Activated CD4-positive, CD25-positive, alpha-beta regulatory T cell treated with anti-CD3 and anti-CD28 coated beads, Interleukin-2, amount 50 U/mL, for 72 hours (primary cell): ENCODE data around the gene ANKRD34B.
"Not testable (repeated sequence)": the region's sequence is repeated elsewhere in the genome, so short reads cannot be mapped to it uniquely, and the experiment has no call there.

ENCODE experiments used
- DNase-seq: peaks from one replicate; pipeline ENCODE4 v3.0.0; 2021

The ANKRD34B gene

DNA sequence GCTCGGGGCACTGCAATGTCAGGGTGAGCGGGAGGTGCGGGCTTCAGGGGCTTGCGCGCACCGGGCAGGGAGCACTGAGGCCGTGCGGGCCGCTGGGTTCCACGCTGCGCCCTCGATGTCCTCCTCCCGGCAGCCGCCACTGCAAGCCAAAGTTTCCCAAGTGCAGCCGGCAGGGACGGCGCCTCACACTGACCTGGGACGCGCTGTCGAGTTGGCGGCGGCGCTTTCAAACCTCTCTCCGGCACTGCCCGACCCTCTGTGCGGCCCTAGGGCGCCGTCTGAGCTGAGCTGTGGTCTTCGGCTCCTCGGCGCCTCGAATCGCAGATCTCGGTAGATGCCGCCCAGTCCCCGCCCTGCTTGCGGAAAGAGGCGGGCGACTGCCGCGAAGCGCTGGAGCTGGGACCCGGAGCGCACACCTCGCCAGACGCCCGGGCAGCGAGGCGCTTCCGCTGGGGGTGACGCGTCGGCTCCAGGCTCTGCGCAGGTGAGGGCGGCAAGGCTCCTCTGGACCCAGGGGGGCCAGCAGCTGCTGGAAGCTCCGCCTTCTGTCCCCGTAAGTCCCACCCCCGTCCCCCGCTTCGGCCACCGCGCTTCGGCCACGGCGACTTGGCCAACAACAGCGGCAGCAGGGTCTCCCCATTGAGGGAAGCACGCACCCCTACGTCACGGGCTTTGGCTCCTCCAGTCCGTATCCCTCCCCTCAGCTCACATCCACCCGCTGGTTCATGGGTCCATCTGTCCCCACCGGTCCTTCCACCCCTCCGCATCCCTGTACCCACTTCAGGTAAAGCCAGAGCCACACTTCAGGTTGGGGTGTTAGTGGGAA, at the start of gene ANKRD34B:
ANKRD34B (minus strand) TSS at position 320 of the 826 bp plus-strand sequence. CDS start 10,261 bp downstream, outside the sequence.
- DNase-seq, result no peak

DNA sequence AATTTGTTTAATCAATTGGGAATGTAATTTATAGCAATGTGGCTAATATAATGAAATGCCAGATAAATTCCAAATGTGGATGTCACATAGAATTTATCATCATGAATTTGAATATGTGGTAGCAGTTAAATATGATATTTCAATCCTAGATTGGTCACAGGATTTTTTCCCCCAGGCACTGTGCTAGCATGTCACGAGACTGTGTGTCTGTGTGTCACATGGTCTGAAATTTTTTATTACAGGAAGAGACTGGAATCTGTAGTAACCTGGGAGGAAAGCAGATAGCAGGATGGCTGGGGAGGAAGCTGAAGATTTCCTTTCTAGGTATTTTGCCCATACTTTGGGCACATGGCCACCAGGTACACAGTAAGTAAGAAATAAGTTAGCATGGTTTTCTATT, 49.0 kb upstream of the ANKRD34B start:
- no peak for DNase-seq

DNA sequence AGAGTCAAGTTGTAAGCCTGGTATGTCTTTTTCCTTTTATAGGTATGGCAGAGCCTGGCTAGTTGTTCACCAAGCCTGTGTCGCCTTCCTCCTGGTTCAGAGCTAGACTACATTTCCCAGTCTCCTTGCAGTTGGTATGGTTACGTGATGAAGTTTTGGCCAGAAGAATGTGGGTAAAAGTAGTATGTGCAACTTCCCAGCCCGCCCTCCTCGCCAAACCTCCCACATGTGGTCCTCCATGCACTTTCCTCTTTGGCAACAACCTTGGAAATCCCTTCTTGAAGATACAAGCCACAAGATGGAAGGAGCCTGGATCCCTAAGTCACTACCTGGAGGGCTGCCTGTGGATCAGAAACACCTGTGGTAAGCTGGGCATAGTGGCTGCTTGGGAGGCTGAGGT, 48.4 kb upstream of the ANKRD34B start:
- no peak for DNase-seq

DNA sequence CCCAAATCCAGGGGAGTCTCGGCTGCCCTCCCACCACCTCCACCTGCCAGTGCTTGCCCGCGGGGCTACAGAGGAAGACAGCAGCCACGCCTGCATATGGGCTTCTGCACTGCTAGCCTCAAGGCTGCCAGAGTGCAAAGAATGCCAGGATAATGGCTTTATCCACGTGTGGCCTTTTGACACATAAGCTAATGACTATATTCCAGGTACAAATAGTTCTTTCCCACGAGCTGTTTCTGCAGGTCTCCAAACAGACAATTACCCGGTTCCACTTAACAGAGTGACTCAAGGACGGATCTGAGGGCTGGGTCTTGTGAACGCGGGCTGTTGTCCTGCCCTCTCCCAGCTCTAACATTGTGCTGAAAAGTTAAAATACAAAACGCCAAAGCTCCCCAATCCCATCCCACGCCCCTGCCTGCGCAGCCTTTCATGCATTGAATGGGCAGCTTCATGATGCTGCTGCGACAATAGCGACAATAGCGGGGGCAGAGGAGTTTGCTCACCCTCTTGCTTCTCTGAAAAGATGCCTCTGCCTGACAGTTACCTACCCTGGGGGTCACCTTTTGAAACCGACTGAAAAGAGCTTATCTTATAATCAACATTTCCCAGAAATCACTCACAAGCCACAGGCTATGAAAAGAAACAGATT, 45.3 kb upstream of the ANKRD34B start:
- DNase-seq, result no peak

DNA sequence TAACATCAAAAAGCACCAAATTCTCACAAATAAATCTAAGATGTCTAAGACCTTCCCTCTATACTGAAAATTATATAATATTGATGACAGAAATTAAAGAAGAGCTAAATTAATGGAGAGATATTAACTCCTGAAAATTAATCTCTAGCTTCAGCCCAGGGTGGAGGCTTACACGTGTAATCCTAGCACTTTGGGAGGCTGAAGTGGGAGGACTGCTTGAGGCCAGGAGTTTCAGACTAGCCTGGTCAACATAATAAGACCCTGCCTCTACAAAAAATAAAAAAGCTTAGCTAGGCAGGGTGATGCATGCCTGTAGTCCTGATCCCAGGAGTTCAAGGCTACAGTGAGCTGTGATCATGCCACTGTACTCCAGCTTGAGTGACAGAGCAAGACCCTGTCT, 39.6 kb upstream of the ANKRD34B start:
- no peak for DNase-seq

DNA sequence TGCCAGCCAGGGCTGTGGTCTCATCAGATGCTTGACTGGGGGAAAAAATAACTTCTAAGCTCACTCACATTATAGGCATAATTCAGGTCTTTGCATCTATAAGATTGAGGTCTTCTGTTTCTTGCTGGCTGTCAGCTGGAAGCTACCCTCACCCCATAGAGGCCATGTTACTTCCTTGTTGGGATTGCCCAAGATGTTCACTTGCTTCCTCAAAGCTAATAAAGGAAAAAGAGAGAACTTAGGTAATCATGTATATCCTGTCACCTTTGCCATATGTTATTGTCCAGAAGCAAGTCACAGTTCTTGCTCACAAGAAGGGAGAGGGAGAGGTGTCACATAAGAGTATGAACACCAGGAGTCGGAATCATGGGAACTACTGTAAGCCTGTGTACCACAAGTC, 38.7 kb upstream of the ANKRD34B start:
- DNase-seq, result no peak

DNA sequence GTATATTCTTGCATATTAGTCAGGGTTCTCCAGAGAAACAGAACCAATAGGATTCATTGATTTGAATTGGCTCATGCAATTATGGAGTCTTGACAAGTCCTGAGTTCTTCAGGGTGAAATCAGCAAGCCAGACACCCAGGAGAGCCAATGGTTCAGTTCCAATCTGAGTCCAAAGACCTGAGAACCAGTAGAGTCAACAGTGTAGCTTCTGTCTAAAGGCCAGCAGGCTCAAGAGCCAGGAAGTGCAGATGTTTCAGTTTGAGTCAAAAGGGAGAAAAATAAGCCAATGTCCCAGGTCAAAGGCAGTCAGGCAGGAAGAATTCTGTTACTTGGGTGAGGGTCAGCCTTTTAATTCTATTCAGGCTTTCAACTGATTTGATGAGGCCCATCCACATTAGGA, 37.8 kb upstream of the ANKRD34B start:
- no peak for DNase-seq

DNA sequence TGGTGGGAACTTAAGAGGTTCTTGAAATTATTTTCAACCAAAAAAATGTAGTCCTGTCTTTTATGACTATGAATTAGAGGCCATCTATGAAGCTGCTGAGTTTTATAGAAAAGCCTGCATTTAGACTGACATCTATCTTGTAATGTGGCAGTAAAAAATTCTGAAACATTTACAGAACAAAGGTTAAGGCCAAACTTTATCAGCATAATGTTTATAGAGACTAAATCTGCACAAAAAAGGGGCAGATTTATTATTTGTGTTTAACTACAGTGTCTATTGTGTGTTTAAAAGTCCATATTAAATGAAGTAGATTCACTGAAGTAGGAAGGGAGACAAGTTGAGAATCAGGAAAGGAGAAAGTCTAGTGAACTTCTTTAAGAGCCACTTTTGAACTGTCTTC, 37.3 kb upstream of the ANKRD34B start:
- no peak for DNase-seq

DNA sequence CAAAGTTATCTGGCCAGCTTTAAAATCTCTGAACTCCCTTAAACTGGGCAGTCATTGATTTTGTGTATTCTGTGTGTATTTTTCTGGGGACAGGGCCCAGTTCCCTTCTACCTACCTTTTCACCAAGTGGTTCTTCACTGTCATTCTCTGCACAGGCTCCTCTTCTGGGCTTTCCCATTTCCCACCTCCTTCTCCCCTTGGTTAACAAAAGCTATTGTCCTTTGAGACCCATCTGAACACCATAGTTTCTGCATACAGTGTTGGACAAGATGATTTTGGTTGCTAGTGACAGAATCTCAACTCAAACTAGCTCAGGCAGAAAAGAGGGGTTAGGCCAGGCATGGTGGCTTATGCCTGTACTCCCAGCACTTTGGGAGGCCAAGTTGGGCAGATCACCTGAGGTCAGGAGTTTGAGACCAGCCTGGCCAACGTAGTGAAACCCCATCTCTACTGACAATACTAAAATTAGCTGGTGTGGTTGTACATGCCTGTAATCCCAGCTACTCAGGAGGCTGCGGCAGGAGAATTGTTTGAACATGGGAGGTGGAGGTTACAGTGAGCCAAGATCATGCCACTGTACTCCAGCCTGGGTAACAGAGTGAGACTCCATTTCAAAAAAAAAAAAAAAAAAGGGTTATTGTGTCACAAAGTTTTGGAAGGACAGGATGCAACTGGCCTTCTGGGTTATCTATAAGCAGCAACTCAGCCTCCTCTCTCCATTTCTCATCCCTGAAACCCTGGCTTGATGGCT, 31.0 kb upstream of the ANKRD34B start:
- DNase-seq, result no peak

DNA sequence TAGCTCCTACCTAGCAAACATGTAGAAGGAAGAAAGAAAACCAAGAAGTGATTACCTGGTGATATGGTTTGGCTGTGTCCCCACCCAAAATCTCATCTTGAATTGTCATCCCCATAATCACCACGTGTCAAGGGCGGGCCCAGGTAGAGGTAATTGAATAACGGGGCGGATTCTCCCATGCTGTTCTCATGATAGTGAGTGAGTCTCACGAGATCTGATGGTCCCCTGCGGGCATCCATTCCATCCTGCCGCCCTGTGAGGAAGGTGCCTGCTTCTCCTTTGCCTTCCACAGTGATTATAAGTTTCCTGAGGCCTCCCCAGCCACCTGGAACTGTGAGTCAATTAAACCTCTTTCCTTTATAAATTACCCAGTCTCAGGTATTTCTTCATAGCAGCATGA, 27.4 kb upstream of the ANKRD34B start:
- DNase-seq, result no peak

DNA sequence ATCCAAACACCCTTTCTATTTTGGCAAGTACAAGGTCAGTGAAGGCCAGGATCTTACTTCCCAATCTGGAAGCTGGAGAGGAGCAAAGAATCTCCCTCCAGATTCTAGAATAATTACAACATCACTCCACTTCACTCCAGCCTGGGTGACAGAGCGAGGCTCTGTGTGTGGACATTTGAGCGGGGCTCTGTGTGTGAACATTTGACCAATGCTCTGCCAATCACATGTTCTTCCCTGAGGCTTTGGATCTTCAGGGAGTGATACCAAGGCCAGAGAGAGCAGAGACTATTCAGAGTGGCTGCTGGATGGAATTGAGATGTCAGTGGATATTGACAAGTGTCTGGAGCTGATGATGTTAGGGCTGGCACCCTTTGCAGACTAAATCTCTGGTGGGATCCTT, 24.7 kb upstream of the ANKRD34B start:
- DNase-seq, result no peak

DNA sequence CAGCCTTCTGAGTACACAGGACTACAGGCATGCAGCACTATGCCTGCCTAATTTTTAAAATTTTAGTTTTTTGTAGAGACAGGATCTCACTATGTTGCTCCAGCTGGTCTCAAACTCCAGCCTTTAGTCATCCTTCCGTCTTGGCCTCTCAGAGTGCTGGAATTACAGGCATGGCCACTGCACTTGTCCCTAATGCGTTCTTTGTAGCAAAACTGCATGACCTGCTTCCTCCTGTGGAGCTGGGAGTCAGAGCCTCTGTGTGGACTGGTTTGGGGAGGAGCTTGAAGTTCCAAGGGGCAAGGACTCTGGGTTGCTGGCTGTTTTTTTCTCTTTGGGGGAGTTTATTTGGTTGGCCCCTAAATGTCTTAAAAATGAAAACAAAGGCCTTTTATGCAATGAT, 22.7 kb upstream of the ANKRD34B start:
- DNase-seq, result no peak

DNA sequence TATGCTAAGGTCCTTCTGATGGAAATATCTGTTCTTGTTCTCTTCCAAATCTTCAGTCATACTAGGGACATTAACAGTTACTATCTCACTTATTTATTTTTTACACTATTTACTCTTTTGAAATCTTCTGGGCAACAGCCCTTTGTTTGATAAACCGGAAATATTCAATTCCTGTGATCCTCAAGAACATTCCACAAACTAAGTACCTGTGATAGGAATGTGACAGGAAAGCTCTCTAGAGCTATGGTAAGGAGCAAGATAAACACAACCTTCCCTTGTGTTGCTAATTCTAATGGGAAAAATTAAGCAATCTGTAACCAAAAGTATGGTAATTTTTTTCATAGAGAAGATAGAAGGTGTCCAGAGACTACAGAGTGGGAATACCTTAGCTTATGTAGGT, 22.0 kb upstream of the ANKRD34B start:
- no peak for DNase-seq

DNA sequence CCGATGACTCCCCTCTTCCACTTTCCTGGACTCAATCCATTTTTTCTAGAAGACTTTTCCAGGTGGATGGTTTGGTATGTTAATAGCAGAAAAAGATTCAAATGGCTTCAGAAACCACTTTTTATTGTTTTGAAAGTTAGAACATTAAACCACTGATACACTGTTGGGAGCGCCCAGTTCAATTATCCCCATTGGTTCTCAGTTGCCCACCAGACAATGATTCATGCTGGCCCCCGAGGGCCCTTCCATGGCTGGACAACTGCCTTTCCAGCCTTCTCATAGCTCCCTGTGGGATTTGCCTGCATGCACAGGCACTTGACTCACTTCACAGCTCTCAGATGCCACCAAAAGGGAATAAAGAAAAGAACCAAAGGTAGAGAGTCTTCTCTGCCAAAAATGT, 21.3 kb upstream of the ANKRD34B start:
- DNase-seq, result no peak

DNA sequence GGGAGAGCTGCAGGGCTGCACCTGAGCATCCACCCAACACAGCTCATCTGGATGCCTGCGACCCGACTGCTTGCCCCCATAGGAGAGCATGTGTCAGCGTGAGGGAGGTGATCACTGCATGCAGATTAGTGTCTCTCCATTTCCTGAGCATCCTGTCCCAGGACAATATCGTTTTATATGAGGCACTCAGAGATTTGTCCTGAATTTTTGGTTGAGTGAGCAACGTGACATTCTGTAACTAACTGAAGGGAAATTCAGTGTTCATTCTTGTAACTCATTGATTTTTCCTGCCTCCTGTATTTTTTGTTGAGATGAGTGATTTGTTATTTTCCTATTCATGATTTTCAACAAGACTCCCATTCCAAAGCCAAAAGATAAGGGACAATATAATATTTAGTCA, 20.7 kb upstream of the ANKRD34B start:
- DNase-seq, result no peak

DNA sequence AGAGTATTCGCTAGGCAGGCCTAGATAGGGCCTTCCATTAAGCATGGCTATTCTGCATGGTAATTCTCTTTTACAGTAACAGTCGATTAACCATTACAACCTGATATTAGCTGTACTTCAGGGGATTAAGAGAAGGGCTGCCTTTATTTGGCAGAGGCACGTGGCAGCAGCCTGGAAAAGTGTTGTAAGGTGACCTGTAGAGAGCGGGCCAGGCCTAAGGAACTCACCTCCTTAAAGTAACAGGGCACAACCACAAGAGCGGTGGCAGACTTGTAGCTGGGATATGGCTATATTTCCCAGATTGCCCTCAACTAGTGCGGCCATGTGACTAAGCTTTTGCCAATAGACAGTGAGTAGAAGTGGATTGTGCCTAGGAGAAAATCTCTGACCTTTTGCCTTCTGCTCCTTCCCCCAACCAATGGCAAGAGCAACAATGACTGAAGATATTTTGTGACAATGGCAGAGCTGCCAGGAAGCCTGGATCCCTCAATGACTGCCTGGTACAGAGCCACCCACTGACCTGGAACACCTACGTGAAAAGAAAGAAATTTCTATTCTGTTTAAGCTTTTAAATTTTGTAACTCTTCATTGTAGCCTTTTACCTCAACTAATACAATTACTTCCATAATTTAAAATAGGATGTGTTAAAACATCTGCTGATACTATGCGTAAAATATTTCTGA, 18.9 kb upstream of the ANKRD34B start:
- DNase-seq, result no peak

DNA sequence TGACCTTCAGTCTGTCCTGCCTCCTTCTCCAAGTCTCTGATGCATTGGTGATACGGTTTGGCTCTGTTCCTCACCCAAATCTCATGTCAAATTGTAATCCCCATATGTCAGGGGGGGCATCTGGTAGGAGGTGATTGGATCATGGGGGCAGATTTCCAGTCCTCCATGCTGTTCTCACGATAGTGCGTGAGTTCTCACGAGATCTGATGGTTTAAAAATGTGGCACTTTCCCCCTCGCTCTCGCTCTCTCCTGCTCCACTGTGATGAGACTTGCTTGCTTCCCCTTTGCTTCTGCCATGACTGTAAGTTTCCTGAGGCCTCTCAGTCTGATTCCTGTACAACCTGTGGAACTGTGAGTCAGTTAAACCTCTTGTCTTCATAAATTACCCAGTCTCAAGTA, 14.7 kb upstream of the ANKRD34B start:
- DNase-seq, result no peak

DNA sequence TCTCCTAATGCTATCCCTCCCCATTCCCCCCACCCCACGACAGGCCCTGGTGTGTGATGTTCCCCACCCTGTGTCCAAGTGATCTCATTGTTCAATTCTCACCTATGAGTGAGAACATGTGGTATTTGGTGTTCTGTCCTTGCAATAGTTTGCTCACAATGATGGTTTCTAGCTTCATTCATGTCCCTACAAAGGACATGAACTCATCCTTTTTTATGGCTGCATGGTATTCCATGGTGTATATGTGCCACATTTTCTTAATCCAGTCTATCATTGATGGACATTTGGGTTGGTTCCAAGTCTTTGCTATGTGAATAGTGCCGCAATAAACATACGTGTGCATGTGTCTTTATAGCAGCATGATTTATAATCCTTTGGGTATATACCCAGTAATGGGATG, 10.2 kb upstream of the ANKRD34B start:
- not testable (repeated sequence) for DNase-seq

DNA sequence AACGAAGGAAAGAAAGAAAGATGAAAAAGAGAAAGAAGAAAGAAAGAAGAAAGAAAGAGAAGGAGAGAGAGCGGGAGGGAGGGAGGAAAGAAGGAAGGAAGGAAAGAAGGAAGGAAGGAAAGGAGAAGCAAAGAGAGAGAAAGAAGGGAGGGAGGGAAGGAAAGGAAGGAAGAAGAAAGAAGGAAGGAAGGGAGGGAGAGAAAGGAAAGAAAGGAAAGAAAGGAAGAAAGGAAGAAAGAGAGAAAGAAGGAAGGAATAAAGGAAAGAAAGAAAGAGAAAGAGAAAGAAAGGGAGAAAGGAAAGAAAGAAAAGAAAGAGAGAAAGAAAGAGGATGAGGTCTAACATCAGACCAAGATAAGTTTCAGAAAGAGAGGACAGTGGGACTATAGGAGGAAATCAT, 9.0 kb upstream of the ANKRD34B start:
- DNase-seq, result no peak

DNA sequence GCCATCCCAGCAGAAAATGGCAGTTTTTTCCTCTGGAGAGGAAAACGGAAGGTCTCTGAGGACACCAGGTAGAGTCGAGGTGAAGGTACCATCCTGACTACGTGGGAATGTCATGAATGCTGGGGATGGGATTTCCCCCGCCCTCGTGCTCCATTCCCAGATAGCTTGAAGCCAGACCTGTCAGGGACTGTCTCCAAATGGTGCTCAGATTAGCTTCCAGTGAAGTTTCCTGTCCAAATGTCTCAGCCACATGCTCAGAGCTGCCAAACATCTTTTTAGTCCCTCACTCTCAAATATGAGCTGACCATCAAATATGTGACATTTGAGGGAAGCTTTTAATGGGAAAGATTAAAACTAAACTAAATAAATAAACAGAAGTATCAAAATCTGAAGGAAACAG, 7.6 kb upstream of the ANKRD34B start:
- DNase-seq, result no peak

DNA sequence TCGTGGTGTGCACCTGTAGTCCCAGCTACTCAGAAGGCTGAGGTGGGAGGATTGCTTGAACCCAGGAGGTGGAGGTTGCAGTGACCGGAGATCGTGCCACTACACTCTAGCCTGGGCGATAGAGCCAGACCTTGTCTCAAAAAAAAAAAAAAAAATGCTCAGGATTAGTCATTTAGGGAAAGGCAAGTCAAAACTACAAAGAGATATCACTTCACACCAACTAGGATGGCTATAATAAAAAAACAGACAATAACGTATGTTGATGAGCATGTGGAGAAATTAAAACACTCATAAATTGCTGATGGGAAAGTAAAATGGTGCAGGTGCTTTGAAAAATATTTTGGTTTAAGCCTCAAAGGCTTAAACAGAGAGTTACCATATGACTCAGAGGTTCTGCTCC, 6.3 kb upstream of the ANKRD34B start:
- no peak for DNase-seq

DNA sequence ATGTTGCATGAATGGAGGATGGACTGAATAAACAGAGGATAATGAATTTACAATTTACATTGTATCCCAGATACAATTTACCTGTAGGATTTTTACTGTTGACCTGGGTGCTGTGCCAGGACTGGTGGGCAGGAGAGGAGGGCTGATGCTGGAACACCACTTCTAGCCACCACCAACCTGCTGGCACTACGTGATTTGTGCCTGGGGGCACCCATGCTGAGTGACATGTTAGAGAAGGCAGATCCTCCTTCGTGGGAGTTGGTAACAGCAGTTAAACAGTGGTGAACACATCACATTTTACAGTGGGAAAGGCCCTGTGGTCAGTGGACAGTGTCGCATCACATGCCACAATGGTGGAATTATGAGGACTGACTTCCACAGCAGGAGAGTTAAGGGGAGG, 3.0 kb upstream of the ANKRD34B start:
- DNase-seq, result no peak
